Measurements from ENCODE around the gene HOXB8.

The HOXB8 gene
- total RNA-seq: 0 reads per million in 4 donors

GRCh38 chr17:48615047-48615962 is at the start of gene HOXB8:
Gene HOXB8, minus strand, starts transcription at chr17:48615292. Its CDS starts 588 bp downstream, at chr17:48614704.
- DNase-seq: no peak

- DNase-seq: no peak
These were observed 48.2 kb upstream of the HOXB8 start for GRCh38 chr17:48663134-48663924.

DNA sequence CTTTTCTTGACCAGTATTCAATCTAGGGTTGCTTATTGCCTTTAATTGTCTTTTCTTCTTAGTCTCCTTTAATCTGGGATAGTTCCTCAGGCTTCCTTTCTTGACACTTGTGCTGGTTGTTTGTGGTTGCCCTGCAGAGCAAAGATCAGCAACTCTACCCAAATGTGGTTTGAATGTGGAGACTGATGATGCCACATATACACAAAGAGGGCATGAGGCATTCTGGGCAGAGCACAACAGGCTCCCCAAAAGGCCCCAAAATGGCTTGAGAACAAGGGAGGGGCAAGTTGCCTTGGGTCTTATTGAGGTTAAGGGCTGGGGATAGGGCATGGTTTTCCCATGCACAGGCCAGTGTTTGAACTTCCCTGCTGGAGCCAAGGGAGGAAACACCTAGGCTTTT is 40.8 kb upstream of the HOXB8 start:
- DNase-seq: no peak

DNA sequence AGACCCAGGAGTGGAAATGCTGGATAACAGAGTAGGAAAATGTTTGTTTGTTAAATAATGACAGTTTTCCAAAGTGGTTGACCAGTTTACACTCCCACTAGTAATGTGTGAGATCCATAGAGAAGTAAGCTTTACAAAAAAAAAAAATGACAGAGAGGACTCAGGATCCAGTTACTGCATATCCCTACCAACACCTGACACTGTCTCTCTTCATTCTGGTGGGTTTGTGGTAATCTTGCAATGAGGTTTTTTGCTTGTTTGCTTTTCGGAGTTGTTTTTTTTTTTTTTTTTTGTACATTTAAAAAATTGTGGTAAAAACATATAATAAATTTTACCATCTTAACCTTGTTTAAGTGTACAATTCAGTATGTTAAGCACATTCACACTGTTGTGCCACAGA is 34.6 kb upstream of the HOXB8 start:
- no peak for DNase-seq

GRCh38 chr17:48647963-48648245 is 32.8 kb upstream of the HOXB8 start:
- no peak for DNase-seq

DNA sequence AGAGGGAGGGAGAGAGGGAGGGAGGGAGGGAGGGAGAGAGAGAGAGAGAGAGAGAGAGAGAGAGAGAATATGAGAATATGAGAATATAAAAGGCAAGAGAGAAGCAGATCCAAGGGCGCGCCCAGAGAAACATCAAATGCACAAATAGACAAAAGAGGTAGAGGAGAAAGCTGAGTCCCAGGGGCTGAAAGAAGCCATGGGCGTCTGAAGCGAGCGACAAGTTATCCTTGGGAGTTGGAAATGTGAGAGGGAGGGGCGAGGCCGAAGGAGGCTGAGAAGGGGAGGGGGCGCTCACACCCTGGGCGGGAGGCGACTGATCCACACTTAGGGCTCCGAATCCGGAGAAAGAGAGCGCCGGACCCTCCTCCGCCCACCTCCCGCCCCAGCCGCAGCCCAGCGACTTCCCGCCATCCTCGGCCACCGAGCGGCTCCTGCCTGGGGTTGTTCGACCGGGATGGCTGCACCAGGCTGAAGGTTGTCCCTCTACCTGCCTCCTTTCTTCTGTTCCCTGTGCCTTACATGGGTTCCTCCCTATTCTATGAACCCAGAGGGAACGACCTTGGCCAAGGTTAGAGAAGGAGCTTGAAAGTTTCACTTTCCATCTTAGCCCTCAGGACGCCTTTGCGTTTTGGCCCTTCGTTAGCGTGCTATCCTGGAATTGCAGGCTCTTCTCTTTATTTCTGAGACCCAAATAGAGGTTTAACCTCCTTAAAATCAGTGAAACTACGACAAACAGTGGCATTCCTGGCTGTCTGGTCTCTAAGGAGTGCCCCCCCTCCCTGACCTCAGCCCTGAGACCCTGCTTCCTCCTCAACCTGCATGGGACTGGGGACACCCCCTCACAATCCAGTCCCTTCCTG is 32.2 kb upstream of the HOXB8 start:
- no peak for DNase-seq

DNA sequence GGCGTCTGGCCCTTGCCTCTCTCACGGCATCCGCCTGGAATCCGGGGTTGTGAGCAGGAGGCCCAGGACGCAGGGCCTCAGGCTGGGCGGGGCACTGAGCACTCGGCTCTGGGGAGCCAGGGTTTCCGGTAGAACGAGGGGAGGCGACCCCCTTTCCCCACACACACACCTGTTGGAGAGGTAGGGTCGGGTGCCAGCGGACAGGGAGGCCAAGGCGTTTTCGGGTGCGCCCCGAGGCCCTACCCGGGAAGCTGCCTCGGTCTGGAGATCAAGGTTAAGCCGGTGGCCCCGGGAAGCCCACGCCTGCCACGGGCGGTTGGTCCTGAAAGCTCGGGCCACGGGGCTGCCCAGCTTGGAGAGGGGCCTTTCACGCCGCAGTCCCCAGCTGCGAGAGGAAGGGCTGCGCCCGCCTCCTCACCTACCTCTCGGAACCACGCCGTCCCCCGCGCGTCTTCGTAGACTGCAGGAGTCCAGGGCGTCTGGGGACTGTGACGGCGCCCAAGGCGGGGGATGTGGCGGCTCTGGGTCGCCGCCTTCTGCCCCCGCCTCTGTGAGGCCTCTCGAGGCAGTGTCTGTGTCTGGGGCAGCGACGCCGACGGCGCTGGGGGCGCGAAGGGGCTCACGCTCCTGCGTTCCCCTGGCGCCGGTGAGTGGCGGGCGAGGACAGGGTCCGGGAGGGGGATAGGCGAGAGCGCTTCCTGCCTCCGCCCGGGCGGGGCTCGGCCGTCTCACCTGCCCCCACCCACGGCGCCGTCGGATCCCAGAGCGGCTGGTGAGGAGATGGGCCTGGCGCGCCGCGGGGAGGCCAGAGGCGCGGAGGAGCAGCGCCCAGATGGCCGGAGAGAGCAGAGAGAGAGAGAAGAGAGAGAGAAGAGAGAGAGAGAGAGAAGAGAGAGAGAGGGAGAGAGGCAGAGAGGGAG is 31.4 kb upstream of the HOXB8 start:
- DNase-seq: no peak

DNA sequence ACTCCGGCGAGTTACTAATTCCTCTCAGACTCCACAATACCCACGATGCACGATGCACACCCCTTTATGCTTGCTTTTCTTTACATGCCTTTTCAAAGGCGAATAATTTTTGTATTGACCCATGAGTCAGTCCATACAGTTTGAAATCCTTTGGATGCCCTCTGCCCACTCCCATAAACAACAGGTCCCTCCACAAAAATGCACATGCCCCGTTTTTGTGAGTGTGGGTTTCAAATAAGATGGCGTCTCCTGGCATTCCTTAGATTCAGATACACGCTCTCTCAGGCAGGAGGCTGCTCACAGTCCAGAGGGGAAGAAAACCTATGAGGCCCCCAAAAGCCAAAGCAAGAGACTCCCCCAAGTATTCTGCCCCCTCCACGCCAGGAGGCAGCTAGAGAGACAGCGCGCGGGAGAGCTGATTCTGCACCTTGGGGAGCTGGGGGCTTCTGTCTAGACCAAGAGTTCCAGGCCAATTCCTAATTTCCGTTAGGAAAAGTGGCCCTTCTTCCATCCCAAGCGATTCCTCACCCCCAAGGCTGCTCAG is 30.6 kb upstream of the HOXB8 start:
- no peak for DNase-seq

- no peak for DNase-seq
These were observed 29.9 kb upstream of the HOXB8 start for GRCh38 chr17:48644910-48645557.

DNA sequence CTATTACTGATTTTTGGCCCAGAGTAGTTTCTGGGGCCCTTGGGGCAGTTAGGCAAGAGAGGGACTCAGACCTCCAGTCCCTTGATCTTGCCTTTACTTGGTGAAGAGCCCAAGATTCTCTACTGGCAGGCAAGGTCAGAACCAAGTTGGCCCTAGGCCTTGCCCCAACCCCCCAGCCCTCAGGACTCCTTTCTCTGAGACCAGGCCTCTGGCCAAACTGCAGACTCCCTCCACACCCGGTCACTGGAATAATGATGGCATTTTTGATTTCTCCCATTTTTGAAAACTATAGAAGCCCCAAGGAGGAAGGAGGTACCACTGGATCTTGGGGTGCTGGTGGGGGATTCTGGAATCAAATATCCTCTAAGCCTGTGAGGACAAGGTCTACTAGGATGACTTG is 29.1 kb upstream of the HOXB8 start:
- no peak for DNase-seq

- no peak for DNase-seq
These were observed 28.6 kb upstream of the HOXB8 start for GRCh38 chr17:48643697-48644012.

DNA sequence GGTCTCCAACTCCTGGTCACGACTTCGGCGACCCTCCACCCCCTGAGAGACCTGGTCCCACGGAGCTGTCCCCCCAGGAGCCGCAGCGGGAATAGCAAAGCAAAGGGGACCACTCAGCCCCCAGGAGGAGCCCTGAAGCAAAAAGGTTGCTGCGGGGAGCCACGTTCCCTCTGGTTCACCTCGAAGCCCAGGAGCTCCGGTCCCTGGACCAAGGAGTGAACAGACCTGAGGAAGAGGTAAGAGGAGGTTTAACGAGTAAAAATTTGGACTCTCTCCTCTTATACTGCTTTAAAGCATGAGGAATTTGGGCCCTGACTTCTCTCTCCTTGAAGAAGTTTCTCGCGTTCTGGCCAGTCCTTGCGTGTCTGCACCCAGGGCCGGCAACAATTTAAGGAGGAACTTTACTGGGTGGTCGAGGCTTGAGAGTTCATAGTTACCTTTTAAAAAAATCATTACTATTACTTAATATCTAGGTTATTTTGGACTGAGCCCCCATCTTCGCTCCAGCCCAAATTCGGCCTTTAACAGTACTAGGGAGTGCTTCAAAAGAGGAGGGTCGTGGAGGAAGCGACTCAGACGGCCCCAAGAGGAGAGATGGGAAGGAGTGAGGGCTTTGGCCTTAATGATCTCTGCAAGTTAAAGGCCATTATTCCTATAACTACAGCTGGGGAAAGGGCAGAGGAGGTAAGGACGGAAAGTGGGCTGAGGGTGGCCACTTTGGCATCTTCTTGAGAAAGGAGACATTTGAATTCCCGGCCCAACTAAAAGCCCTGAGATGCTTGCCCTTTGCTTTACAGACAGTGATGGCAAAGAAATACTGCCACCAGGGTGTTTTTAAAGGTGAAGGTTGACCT is 28.0 kb upstream of the HOXB8 start:
- DNase-seq: no peak

- no peak for DNase-seq
These were observed 27.2 kb upstream of the HOXB8 start for GRCh38 chr17:48642059-48642842.

- no peak for DNase-seq
These were observed 26.5 kb upstream of the HOXB8 start for GRCh38 chr17:48641541-48642058.

- DNase-seq: no peak
These were observed 25.7 kb upstream of the HOXB8 start for GRCh38 chr17:48640858-48641180.

GRCh38 chr17:48639982-48640857 is 25.1 kb upstream of the HOXB8 start:
- DNase-seq: no peak

DNA sequence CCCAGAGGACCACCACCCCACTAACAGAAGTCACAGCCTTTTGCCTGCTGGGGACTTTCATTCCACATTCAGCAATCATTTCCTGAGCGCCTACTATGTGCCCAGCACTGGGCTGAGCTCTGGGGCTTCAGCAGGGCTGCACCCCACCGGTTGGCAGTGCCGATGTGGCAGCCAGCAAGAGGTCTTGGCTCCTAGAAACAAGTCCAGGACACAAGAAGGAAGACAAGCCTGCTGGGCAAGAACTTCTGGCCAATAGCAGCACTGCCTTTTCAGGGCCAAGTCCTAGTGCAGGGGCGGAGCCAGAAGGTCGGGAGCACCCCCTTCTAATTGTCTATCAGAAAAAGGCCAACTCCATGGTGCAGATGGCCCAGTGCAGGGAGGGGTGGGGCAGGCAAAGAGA is 24.0 kb upstream of the HOXB8 start:
- DNase-seq: no peak

All from T-helper 1 cell (primary cell).